GM23248 (cell line): ENCODE measurements around the gene RAB31. TPM values are rescaled to one million over a fixed set of nuclear protein-coding genes. Genes with fewer than 3 reads are reported as not detected.

ENCODE experiments used
- DNase-seq: peaks from one replicate; pipeline ENCODE4 v3.0.0-alpha.2; 2015
- H2AFZ ChIP-seq: fragments of 200-600 bp; sonication (generic); 2 replicates; pipeline ENCODE4 v1.6.1; 2016; ENCODE audit warnings: antibody characterized with exemption
- H3F3A ChIP-seq: fragments of 200-600 bp; sonication (generic); 2 replicates; pipeline ENCODE4 v1.6.1; 2016; ENCODE audit warnings: mild to moderate bottlenecking, antibody characterized with exemption, mixed run types; ENCODE audit not compliant: insufficient read depth
- H3K27ac ChIP-seq: fragments of 200-600 bp; sonication (generic); 2 replicates; pipeline ENCODE4 v1.5.1; 2016; ENCODE audit warnings: mild to moderate bottlenecking
- H3K27me3 ChIP-seq: fragments of 200-600 bp; sonication (generic); replicated peaks from 2 replicates; pipeline ENCODE4 v1.6.1; 2016; ENCODE audit warnings: mild to moderate bottlenecking; ENCODE audit not compliant: insufficient read depth
- H3K36me3 ChIP-seq: fragments of 200-600 bp; sonication (generic); 2 replicates; pipeline ENCODE4 v1.6.1; 2016; ENCODE audit warnings: low read depth, mild to moderate bottlenecking
- H3K4me1 ChIP-seq: fragments of 200-600 bp; sonication (generic); 2 replicates; pipeline ENCODE4 v1.6.1; 2016; ENCODE audit warnings: mild to moderate bottlenecking; ENCODE audit not compliant: insufficient read depth
- H3K4me2 ChIP-seq: fragments of 200-600 bp; sonication (generic); one replicate; pipeline ENCODE4 v1.6.1; 2016; ENCODE audit warnings: mild to moderate bottlenecking; ENCODE audit not compliant: unreplicated experiment
- H3K4me3 ChIP-seq: fragments of 200-600 bp; sonication (generic); 2 replicates; pipeline ENCODE4 v1.5.1; 2016; ENCODE audit warnings: mild to moderate bottlenecking
- H3K79me2 ChIP-seq: fragments of 200-600 bp; sonication (generic); 2 replicates; pipeline ENCODE4 v1.6.1; 2016; ENCODE audit warnings: mild to moderate bottlenecking; ENCODE audit not compliant: insufficient read depth
- H3K9ac ChIP-seq: fragments of 200-600 bp; sonication (generic); 2 replicates; pipeline ENCODE4 v1.6.1; 2016; ENCODE audit warnings: mild to moderate bottlenecking
- H3K9me2 ChIP-seq: fragments of 200-600 bp; sonication (generic); 2 replicates; pipeline ENCODE4 v1.6.1; 2016; ENCODE audit warnings: mixed run types, mild to moderate bottlenecking, moderate library complexity; ENCODE audit not compliant: insufficient read depth
- H3K9me3 ChIP-seq: fragments of 200-600 bp; sonication (generic); one replicate; pipeline ENCODE4 v1.6.1; 2017; ENCODE audit warnings: low read depth
- H4K20me1 ChIP-seq: fragments of 200-600 bp; sonication (generic); 2 replicates; pipeline ENCODE4 v1.6.0; 2016; ENCODE audit not compliant: insufficient read depth
- EZH2 ChIP-seq: fragments of 200-600 bp; sonication (generic); IDR thresholded peaks from 2 replicates; pipeline ENCODE4 v1.6.1; 2018; ENCODE audit warnings: antibody characterized with exemption, mild to moderate bottlenecking; ENCODE audit not compliant: insufficient read depth, poor library complexity, severe bottlenecking
- EZH2phosphoT487 ChIP-seq: fragments of 200-600 bp; sonication (generic); IDR thresholded peaks from 2 replicates; pipeline ENCODE4 v1.6.1; 2018; ENCODE audit warnings: antibody characterized with exemption, moderate library complexity, mild to moderate bottlenecking, low read depth; ENCODE audit not compliant: insufficient read depth
- WGBS, 2 experiments: methylation state at CpG; one replicate each; pipeline ENCODE4 v1.1.6; 2015 to 2017; ENCODE audit warnings: low lambda C conversion rate in 2 of 2, low coverage in 1 of 2; ENCODE audit errors: missing lambda C conversion rate in 2 of 2; 5-methylcytosine and 5-hydroxymethylcytosine counted together
- in situ Hi-C: fragments of 300-500 bp; cut with MboI; formaldehyde crosslinking; loops from 2 replicates; pipeline ENCODE4 v1.15.0; 2020
- polyA plus RNA-seq: library from polyadenylated mRNA; unstranded; fragments of >200 nt; fragmentation: Nextera tagmentation; extraction: Ambion mirVana; gene quantifications from 2 replicates; pipeline ENCODE4 v1.2.1, GENCODE V29; 2016
- total RNA-seq: library from RNA; depleted of rRNA; stranded (reverse); fragments of >200 nt; shearing (Covaris generic); gene quantifications from 2 replicates; pipeline ENCODE4 v1.2.3, GENCODE V29; 2014

RAB31 gene
- total and polyA plus RNA-seq, 2 experiments from 2014 or later: 49.2 to 144 TPM

- no peaks in the 10 kb centered on the region for H3K9me3 ChIP-seq
- H3F3A ChIP-seq: peaks cover 24% of the 10 kb centered on the region; the same call in 1 of the 2 replicates
- no peak overlapping the region for H3K4me2 ChIP-seq
- in situ Hi-C loops: no loop called here
- H3K9ac ChIP-seq: no peak overlapping the region
- 94 to 97% methylated on average over 11 of the region's 11 CpGs for WGBS, 2 experiments
- H2AFZ ChIP-seq: no peak overlapping the region
- peaks cover 39% of the 10 kb centered on the region for H3K4me1 ChIP-seq
- no peak for TF ChIP-seq EZH2
- TF ChIP-seq EZH2phosphoT487: no peak
- H3K79me2 ChIP-seq: peaks cover 18% of the 10 kb centered on the region; the same call in 1 of the 2 replicates
- H3K9me2 ChIP-seq: no peaks in the 10 kb centered on the region
- H4K20me1 ChIP-seq: no peaks in the 10 kb centered on the region
- H3K36me3 ChIP-seq: no peaks in the 10 kb centered on the region
- no peak overlapping the region for H3K4me3 ChIP-seq
- no peak overlapping the region for H3K27ac ChIP-seq
- H3K27me3 ChIP-seq: no peaks in the 10 kb centered on the region
- DNase-seq: no peak
These were observed 114.6 kb downstream of the RAB31 start for GRCh38 chr18:9822587-9823185.

DNA sequence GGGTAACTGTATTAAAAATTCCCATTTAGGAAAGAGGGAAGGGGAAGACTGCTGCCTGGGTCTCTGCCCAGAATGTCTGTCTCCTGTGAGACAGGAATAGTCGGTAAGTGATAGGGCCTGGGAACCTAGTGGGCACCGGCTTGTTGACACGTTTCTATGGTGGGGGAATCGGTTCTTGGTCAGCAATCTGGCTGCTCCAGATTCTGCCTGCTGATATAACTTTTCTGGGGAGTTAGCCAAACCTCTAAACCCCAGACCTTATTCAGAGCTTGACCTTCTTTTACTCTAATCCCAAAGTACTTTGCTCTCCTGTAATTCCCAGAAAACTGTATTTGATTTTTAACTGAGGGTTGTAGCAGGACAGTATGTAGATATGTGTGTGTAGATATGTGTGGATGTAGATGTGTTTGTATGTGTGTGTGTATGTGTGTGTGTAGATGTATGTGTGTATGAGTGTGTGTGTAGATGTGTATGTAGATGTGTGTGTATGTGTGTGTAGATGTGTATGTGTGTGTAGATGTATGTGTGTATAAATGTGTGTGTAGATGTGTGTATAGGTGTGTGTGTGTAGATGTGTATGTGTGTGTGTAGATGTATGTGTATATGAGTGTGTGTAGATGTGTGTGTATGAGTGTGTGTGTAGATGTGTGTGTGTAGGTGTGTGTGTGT lies 115.8 kb downstream of the RAB31 start:
- Histone ChIP-seq H3F3A (peaks cover 35% of the 10 kb centered on the region; the same call in 1 of the 2 replicates), H2AFZ (no peak overlapping the region), H3K27ac (peak overlapping the region; percentile 74), H3K4me1 (peaks cover 50% of the 10 kb centered on the region), H3K36me3 (no peaks in the 10 kb centered on the region), H3K27me3 (no peaks in the 10 kb centered on the region), H3K9me3 (no peaks in the 10 kb centered on the region), H3K4me3 (no peak overlapping the region), H4K20me1 (no peaks in the 10 kb centered on the region), H3K79me2 (peaks cover 22% of the 10 kb centered on the region; the same call in 1 of the 2 replicates), H3K4me2 (peak overlapping the region; percentile 49), H3K9ac (peak overlapping the region; percentile 39; the same call in 1 of the 2 replicates), H3K9me2 (no peaks in the 10 kb centered on the region)
- 38 to 45% methylated on average over 4 of the region's 4 CpGs for WGBS, 2 experiments
- peak; percentile 78 for DNase-seq
- in situ Hi-C loops: no loop called here
- TF ChIP-seq EZH2: no peak

- Histone ChIP-seq H3K4me3 (no peak overlapping the region), H3K27ac (peak overlapping the region; percentile 74), H3K9me2 (no peaks in the 10 kb centered on the region), H4K20me1 (no peaks in the 10 kb centered on the region), H3K4me2 (peak overlapping the region; percentile 63), H3K79me2 (peaks cover 27% of the 10 kb centered on the region; the same call in 1 of the 2 replicates), H2AFZ (no peak overlapping the region), H3F3A (peaks cover 40% of the 10 kb centered on the region; the same call in 1 of the 2 replicates), H3K9me3 (no peaks in the 10 kb centered on the region), H3K27me3 (no peaks in the 10 kb centered on the region), H3K36me3 (no peaks in the 10 kb centered on the region), H3K9ac (peak overlapping the region; percentile 49; the same call in 1 of the 2 replicates), H3K4me1 (peaks cover 52% of the 10 kb centered on the region)
- DNase-seq: peak; percentile 73
- in situ Hi-C loops: no loop called here
- TF ChIP-seq EZH2 (no peak), EZH2phosphoT487 (no peak)
- 66 to 74% methylated on average over 3 of the region's 3 CpGs for WGBS, 2 experiments
These were observed 116.4 kb downstream of the RAB31 start for GRCh38 chr18:9824474-9824832.

- no peak for TF ChIP-seq EZH2
- no peak for TF ChIP-seq EZH2phosphoT487
- Histone ChIP-seq H3F3A (peaks cover 40% of the 10 kb centered on the region; the same call in 1 of the 2 replicates), H3K79me2 (peaks cover 32% of the 10 kb centered on the region), H2AFZ (no peak overlapping the region), H3K4me2 (peak overlapping the region; percentile 63), H3K36me3 (no peaks in the 10 kb centered on the region), H3K9me2 (no peaks in the 10 kb centered on the region), H3K4me1 (peaks cover 52% of the 10 kb centered on the region), H3K9ac (peak overlapping the region; percentile 49; the same call in 1 of the 2 replicates), H4K20me1 (no peaks in the 10 kb centered on the region), H3K9me3 (no peaks in the 10 kb centered on the region), H3K27ac (peak overlapping the region; percentile 74), H3K4me3 (no peak overlapping the region), H3K27me3 (no peaks in the 10 kb centered on the region)
- DNase-seq: no peak
- in situ Hi-C loops: no loop called here
- WGBS, 2 experiments: 77 to 91% methylated on average over 3 of the region's 3 CpGs
These were observed 116.9 kb downstream of the RAB31 start for GRCh38 chr18:9824952-9825371.
